Liver (tissue), 9 donors: ENCODE results near the gene RIMS3. TPM values are rescaled to one million over a fixed set of nuclear protein-coding genes. Genes with fewer than 3 reads are reported as not detected.

Experiments
- DNase-seq: peaks from one replicate; pipeline ENCODE4 v3.0.0-alpha.2; 2017; ENCODE audit warnings: low spot score
- H3K27ac ChIP-seq, 2 donors: one replicate each; pipeline ENCODE4 v1.7.0; 2013; ENCODE audit warnings: inconsistent platforms in 2 of 2, low read length in 2 of 2, control low read depth in 1 of 2, low read depth in 1 of 2, mild to moderate bottlenecking in 1 of 2
- H3K27me3 ChIP-seq, 4 donors: one replicate each; pipeline versions ENCODE4 v1.6.1 to v1.7.0; 2013; ENCODE audit warnings: low read length in 3 of 4, inconsistent platforms in 1 of 4, mild to moderate bottlenecking in 1 of 4, moderate library complexity in 1 of 4; ENCODE audit not compliant: control insufficient read depth in 4 of 4, insufficient read depth in 4 of 4
- H3K36me3 ChIP-seq, 4 donors: one replicate each; pipeline versions ENCODE4 v1.6.1 to v1.7.0; 2013; ENCODE audit warnings: low read length in 3 of 4, mild to moderate bottlenecking in 3 of 4, low read depth in 1 of 4, moderate library complexity in 1 of 4; ENCODE audit not compliant: control insufficient read depth in 4 of 4, insufficient read depth in 3 of 4
- H3K4me1 ChIP-seq, 4 donors: one replicate each; pipeline versions ENCODE4 v1.6.1 to v1.7.0; 2013; ENCODE audit warnings: low read length in 3 of 4, mild to moderate bottlenecking in 3 of 4, moderate library complexity in 1 of 4; ENCODE audit not compliant: control insufficient read depth in 4 of 4, insufficient read depth in 4 of 4
- H3K4me3 ChIP-seq, 3 donors: one replicate each; pipeline versions ENCODE4 v1.6.1 to v1.7.0; 2013; ENCODE audit warnings: low read length in 3 of 3, control low read depth in 1 of 3, low read depth in 1 of 3, mild to moderate bottlenecking in 1 of 3
- H3K9ac ChIP-seq, 2 donors: one replicate each; pipeline ENCODE4 v1.7.0; 2013; ENCODE audit warnings: low read length in 2 of 2, mild to moderate bottlenecking in 2 of 2, moderate library complexity in 2 of 2, control low read depth in 1 of 2, low read depth in 1 of 2
- H3K9me3 ChIP-seq, 4 donors: one replicate each; pipeline versions ENCODE4 v1.6.1 to v1.7.0; 2013; ENCODE audit warnings: low read length in 3 of 4; ENCODE audit not compliant: control insufficient read depth in 4 of 4
- CTCF ChIP-seq: fragments of 150-350 bp; IDR thresholded peaks from 2 replicates; pipeline ENCODE4 v1.5.1; 2017; ENCODE audit warnings: improper control_type of control experiment, low read depth, low read length; ENCODE audit not compliant: missing input control
- EGR1 ChIP-seq, 2 donors: IDR thresholded peaks; 2 replicates each; pipeline ENCODE4 v1.6.1; 2016 to 2018; ENCODE audit warnings: antibody characterized with exemption in 2 of 2, low read depth in 2 of 2
- GABPA ChIP-seq, 2 donors: IDR thresholded peaks in 1 of 2; conservative IDR thresholded peaks in 1 of 2; 2 replicates each; pipeline ENCODE4 v1.6.1; 2016; ENCODE audit warnings: antibody characterized with exemption in 2 of 2, mild to moderate bottlenecking in 1 of 2, moderate library complexity in 1 of 2
- HNF4A ChIP-seq, 2 donors: conservative IDR thresholded peaks; 2 replicates each; pipeline ENCODE4 v1.6.1; 2016; ENCODE audit warnings: antibody characterized with exemption in 2 of 2, mild to moderate bottlenecking in 2 of 2
- HNF4G ChIP-seq: IDR thresholded peaks from 2 replicates; pipeline ENCODE4 v1.6.1; 2016; ENCODE audit warnings: antibody characterized with exemption
- JUND ChIP-seq, 2 donors: IDR thresholded peaks; 2 replicates each; pipeline ENCODE4 v1.6.1; 2016; ENCODE audit warnings: antibody characterized with exemption in 2 of 2
- MAX ChIP-seq: IDR thresholded peaks from 2 replicates; pipeline ENCODE4 v1.6.1; 2016; ENCODE audit warnings: antibody characterized with exemption
- NR2F2 ChIP-seq: IDR thresholded peaks from 2 replicates; pipeline ENCODE4 v1.6.1; 2016; ENCODE audit warnings: antibody characterized with exemption
- RAD21 ChIP-seq, 2 donors: IDR thresholded peaks; 2 replicates each; pipeline ENCODE4 v1.6.1; 2016; ENCODE audit warnings: antibody characterized with exemption in 2 of 2, mild to moderate bottlenecking in 2 of 2
- RXRA ChIP-seq, 2 donors: IDR thresholded peaks; 2 replicates each; pipeline ENCODE4 v1.6.1; 2017 to 2018; ENCODE audit warnings: antibody characterized with exemption in 2 of 2, mild to moderate bottlenecking in 1 of 2
- YY1 ChIP-seq: IDR thresholded peaks from 2 replicates; pipeline ENCODE4 v1.6.1; 2016; ENCODE audit warnings: antibody characterized with exemption, mild to moderate bottlenecking
- ZBTB33 ChIP-seq: IDR thresholded peaks from 2 replicates; pipeline ENCODE4 v1.6.1; 2016; ENCODE audit warnings: antibody characterized with exemption
- WGBS: extraction: QIAGEN DNeasy Blood & Tissue Kit; methylation state at CpG from one replicate; pipeline ENCODE4 v1.1.7; 2013; 5-methylcytosine and 5-hydroxymethylcytosine counted together
- polyA plus RNA-seq, 2 donors: library from polyadenylated mRNA; stranded (reverse) in 1 of 2; unstranded in 1 of 2; fragments of 200-250 nt in 1 of 2; fragments of >200 nt in 1 of 2; fragmentation: Nextera tagmentation in 1 of 2; extraction: Ambion mirVana in 1 of 2; gene quantifications; one replicate each; pipeline versions ENCODE4 v1.2.1 to v1.2.3, GENCODE V29; 2013 to 2015
- total RNA-seq, 2 donors: library from RNA; depleted of rRNA; stranded (reverse); fragments of >200 nt; gene quantifications; one replicate each; pipeline ENCODE4 v1.2.3, GENCODE V29; 2014
- TF ChIP-seq, protein P1 (sequence below): IDR thresholded peaks from 2 replicates; pipeline ENCODE4 v1.6.1; 2016; ENCODE audit warnings: antibody characterized with exemption, mild to moderate bottlenecking
- donor health status: healthy.
- donor health status: healthy.
- donor health status: healthy.
- donor health status: healthy.
- donor health status: healthy.

RIMS3 gene
- total and polyA plus RNA-seq, 4 donors, result 0.22 to 2.2 (median 0.77) TPM

- no peaks in the 10 kb centered on the region for H3K36me3 ChIP-seq
Measured at GRCh38 chr1:40663324-40664166, 1.9 kb downstream of the RIMS3 start.

GRCh38 chr1:40662864-40663263, 2.6 kb downstream of the RIMS3 start:
- no peak for TF ChIP-seq RAD21 (IDR thresholded peaks at IDR 0.05)
- TF ChIP-seq YY1, result no peak
- TF ChIP-seq CTCF, result no peak
- TF ChIP-seq ZBTB33, result no peak
- no peak for TF ChIP-seq GABPA (IDR thresholded peaks at IDR 0.05 in 1 of 2, conservative IDR thresholded peaks at IDR 0.05 in 1 of 2)
- TF ChIP-seq, protein P1, sequence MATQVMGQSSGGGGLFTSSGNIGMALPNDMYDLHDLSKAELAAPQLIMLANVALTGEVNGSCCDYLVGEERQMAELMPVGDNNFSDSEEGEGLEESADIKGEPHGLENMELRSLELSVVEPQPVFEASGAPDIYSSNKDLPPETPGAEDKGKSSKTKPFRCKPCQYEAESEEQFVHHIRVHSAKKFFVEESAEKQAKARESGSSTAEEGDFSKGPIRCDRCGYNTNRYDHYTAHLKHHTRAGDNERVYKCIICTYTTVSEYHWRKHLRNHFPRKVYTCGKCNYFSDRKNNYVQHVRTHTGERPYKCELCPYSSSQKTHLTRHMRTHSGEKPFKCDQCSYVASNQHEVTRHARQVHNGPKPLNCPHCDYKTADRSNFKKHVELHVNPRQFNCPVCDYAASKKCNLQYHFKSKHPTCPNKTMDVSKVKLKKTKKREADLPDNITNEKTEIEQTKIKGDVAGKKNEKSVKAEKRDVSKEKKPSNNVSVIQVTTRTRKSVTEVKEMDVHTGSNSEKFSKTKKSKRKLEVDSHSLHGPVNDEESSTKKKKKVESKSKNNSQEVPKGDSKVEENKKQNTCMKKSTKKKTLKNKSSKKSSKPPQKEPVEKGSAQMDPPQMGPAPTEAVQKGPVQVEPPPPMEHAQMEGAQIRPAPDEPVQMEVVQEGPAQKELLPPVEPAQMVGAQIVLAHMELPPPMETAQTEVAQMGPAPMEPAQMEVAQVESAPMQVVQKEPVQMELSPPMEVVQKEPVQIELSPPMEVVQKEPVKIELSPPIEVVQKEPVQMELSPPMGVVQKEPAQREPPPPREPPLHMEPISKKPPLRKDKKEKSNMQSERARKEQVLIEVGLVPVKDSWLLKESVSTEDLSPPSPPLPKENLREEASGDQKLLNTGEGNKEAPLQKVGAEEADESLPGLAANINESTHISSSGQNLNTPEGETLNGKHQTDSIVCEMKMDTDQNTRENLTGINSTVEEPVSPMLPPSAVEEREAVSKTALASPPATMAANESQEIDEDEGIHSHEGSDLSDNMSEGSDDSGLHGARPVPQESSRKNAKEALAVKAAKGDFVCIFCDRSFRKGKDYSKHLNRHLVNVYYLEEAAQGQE, result no peak
- no peak for TF ChIP-seq HNF4A (conservative IDR thresholded peaks at IDR 0.05)
- no peak for TF ChIP-seq RXRA (IDR thresholded peaks at IDR 0.05)
- TF ChIP-seq MAX, result no peak
- TF ChIP-seq EGR1 (IDR thresholded peaks at IDR 0.05; ENCODE audit: low read depth in 2 of 2), result no peak
- no peak for TF ChIP-seq HNF4G
- no peak for TF ChIP-seq NR2F2
- no peak overlapping the region for H3K27ac ChIP-seq
- no peak overlapping the region for H3K4me3 ChIP-seq
- H3K27me3 ChIP-seq, result no peaks in the 10 kb centered on the region
- H3K9me3 ChIP-seq, result no peaks in the 10 kb centered on the region
- no peaks in the 10 kb centered on the region for H3K36me3 ChIP-seq
- WGBS, result 90% methylated on average over 4 of the region's 4 CpGs
- H3K9ac ChIP-seq, result no peak overlapping the region
- no peak for DNase-seq
- peaks cover 0 to 6% (median under 1%) of the 10 kb centered on the region in 4 donors for H3K4me1 ChIP-seq

More at GRCh38 chr1:40663324-40664166, 1.9 kb downstream of the RIMS3 start:
- Histone ChIP-seq H3K27me3 (no peaks in the 10 kb centered on the region), H3K9ac (no peak overlapping the region), H3K27ac (no peak overlapping the region), H3K4me1 (peaks cover under 1 to 7% (median 1%) of the 10 kb centered on the region in 4 donors), H3K4me3 (no peak overlapping the region), H3K9me3 (no peaks in the 10 kb centered on the region)
- no peak for TF ChIP-seq JUND (IDR thresholded peaks at IDR 0.05)
- 83% methylated on average over 8 of the region's 8 CpGs for WGBS
- DNase-seq, result no peak
